T-helper 9 cell (primary cell): ENCODE results near the gene EVC.
"Not testable (repeated sequence)": the region's sequence is repeated elsewhere in the genome, so short reads cannot be mapped to it uniquely, and the experiment has no call there.

Experiments
- DNase-seq: peaks from one replicate; pipeline ENCODE4 v3.0.0-alpha.2; 2020

EVC gene

DNA sequence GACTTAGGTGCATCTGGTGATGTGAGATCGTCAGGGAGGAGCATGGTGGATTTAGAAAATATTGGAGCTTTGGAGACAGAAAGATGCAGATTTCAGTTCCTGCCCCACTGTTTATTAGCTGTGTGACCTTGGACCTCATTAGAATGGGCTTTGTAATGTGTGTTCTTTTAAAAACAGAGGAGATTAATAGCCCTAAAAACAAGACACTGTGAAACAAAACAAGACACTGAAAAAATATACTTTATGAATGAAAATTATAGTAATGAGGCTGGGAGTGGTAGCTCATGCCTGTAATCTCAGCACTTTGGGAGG lies 79.5 kb downstream of the EVC start:
- no peak for DNase-seq

DNA sequence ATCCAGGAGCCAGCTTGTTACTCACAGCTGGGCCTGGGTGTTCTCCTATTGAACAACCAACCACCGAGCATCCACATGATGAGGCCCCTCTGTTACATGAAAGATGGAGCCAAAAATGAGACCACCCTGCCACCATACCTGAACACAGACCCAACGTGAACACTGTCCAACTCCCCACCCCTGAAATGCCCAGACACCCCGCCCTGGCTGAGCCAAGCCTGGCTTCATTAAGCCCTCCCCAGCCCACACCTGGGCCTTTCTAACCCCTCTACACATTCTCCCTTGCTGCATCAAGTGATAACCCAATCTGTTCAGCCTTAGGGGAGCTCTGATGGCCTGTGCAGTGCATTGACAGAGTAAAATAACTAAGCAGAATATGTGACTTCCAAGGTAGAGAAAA lies 80.7 kb downstream of the EVC start:
- no peak for DNase-seq

DNA sequence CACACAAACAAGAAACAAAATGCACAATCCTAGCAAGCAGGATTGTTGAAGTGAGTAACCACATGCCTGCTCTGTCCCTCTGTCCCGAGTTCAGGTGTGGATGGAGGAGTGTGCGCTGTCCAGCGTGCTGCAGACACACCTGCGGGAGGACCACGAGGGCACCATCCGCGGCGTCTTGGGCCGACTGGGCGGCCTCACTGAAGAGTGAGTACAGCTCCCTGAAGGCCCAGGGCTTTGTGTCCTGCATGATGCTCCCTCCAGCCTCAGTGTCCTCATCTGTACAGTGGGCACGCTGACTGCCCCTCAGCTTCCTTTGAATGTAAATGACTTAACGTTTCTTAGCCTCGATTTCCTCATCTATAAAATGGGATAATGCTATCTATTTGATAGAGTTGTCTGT lies 82.5 kb downstream of the EVC start:
- no peak for DNase-seq

DNA sequence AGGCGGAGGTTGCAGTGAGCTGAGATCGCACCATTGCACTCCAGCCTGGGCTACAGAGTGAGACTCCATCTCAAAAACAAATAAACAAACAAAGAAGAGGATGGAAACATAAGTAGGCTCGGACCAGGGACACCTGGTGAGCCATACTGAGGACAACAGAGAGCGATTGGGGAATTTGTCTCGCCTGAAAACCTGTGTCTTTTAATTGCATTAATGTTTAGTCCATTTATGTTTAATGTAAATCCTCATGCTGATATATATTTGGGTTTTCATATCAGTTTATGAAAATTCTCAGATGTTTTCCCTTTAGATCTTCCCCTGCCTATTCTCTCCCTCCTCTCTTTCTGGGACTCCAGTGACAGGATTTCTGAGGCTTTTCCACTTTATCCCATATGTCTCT lies 84.6 kb downstream of the EVC start:
- DNase-seq = no peak

DNA sequence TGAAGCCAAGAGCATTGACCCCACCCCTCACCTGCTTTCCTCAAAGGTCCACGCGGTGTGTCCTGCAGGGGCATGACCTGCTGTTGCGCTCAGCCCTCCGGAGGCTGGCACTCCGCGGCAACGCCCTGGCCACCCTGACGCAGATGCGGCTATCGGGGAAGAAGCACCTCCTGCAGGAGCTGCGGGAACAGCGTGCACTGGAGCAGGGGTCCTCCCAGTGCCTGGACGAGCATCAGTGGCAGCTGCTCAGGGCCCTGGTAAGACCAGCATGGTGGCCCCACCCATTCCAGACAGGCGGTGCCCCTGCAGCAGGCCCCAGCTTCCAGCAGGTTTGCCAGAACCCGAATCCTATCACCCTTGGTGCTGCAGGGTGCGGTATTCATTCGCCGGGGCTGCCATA lies 86.0 kb downstream of the EVC start:
- no peak for DNase-seq

DNA sequence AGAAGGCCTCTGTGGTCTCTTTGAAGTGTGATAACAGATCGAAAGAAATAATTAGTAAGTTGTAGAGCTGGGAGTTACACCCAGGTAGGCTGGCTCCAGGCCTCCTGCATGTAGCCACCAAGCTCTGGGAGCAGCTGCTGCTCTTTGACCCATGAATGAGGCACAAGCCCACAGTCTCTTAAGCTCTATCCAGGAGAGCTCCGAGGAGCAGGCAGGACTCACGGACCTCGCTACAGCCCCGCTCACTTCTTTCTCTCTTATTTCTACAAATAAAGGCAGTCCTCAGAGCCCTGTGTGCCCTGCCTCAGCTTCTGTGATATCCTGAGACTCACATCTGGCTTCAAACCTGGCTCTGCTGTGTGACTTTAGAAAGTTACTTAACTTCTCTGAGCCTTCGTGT lies 86.9 kb downstream of the EVC start:
- DNase-seq = no peak

DNA sequence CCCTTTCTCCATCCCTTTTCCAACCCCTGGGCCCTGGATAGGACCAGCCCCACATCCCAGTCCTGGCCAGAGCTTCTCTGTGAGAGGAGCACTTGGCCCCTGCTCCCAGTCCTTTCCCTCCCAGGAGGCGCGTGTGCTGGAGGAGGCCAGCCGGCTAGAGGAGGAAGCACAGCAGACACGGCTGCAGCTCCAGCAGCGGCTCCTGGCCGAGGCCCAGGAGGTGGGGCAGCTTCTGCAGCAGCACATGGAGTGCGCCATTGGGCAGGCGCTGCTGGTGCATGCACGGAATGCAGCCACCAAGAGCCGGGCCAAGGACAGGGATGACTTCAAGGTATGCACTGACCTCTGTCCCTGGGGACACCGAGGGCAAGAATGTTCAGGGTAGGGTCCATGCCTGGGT lies 87.5 kb downstream of the EVC start:
- no peak for DNase-seq

DNA sequence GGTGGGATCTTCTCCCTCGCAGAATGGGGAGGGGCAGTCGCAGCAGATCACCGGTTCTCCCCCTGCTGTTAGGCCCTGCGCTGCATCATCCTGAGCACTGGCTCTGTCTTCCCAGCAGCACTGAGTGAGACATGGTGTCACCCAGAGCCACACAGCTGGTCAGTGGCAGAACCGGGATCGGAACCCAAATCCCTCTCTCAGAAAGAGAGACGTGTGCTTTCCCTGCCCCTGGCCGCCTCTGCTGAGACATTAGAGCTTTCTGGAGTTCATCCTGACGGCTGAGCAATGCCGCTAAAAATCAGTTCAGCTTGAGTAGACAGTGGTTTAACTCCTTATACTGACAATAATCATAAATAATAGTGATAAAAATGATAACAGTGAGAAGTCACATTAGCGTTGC lies 87.9 kb downstream of the EVC start:
- DNase-seq = no peak

DNA sequence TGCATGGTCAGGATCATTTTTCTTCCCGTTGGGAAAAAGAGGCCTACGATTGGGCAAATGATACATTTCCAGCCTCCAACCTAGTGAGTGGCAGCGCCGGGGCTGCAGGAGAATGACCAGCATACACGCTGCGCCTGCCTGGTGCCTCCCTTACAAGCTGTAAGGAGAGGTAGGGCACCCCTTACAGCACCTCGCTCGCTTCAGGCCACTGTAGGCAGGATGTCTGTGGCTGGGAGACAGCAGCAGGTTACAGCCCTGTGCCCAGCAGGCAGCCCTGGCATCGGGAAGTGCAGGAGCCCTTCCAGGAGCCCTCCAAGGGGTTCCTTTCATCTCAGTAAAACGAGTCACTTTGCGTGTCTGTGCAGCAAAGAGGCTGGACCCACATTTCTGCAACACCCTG lies 88.4 kb downstream of the EVC start:
- no peak for DNase-seq

DNA sequence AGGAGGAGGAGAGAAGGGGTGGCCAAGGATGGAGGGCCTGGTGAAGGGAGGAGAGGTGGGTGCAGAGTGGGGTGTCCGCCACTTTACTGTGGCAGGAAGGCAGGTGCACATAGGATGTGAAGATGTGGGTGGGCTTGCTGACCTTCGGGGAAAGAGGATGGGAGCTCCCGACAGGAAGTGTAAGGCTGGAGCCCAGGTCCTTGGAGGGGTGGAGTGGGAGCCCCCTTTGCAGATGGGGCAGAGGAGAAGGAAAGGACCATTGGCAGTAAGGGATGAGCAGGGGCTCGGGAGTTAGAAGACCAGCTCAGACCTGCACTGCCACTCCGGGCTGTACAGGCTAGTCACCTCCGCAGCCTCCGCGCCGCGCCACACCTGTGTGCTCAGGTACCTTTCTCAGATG lies 89.5 kb downstream of the EVC start:
- DNase-seq = no peak

DNA sequence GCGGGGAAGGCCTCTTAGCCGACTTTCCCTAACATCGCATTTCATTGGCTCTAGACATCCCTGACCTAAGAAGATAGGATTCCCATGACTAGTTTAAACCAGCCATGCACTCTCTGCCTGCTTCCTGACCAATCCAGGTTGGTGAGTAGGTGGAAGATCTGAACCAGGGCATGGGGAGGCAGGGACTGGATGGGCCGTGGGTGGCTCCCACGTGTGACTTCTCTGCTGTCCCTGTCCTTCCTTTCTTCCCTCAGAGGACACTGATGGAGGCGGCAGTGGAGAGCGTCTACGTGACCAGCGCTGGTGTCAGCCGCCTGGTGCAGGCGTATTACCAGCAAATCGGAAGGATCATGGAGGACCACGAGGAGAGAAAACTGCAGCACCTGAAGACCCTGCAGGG lies 90.7 kb downstream of the EVC start:
- no peak for DNase-seq

DNA sequence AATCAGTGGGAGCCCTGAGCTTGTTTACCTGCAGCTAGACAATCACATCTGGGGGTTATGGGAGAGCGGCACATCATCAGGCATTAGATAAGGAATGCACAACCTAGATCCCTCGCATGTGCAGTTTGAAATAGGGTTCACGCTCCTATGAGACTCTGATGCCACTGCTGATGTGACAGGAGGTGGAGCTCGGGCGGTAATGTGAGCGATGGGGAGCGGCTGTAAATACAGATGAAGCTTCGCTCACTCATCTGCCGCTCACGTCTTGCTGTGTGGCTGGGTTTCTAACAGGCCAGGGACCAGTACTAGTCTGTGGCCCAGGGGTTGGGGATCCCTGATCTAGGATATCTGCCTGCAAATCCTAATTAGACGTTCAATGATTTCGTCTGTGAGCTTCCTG lies 91.6 kb downstream of the EVC start:
- DNase-seq = no peak

DNA sequence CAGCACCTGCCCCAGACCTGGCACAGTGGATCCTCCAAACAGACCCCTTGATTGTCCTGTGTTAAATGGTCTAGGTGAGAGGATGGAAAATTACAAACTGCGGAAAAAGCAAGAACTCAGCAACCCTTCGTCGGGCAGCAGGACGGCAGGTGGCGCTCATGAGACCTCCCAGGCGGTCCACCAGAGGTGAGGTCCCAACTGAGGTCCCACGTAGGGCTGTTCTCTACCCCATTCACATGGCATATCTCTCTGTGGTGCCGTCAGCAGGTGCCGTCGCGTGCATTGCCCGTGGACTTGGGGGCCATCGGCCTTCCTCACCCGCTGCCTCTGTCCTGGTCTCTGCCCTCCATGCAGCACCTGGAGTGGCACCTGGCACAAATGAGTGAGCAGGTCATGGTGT lies 93.7 kb downstream of the EVC start:
- DNase-seq = no peak

DNA sequence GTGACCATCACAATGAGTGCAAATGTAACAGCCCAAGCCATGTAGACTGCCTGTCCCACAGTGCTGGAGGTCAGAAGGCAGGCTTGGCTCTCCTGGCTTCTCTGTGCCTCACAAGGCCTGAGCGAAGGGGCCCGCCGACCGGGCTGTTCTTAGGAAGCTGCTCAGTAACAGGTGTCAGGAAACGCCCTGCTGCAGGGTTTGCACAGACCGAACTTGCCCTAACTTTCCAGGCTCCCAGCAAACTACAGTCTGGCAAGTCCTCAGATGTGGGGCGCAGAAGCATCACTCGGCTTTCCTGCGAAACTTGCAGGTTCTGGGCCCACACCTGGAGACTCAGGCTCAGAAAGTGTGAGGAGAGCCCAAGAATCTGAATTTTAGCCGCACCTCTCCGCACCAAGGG lies 94.3 kb downstream of the EVC start:
- DNase-seq = no peak

DNA sequence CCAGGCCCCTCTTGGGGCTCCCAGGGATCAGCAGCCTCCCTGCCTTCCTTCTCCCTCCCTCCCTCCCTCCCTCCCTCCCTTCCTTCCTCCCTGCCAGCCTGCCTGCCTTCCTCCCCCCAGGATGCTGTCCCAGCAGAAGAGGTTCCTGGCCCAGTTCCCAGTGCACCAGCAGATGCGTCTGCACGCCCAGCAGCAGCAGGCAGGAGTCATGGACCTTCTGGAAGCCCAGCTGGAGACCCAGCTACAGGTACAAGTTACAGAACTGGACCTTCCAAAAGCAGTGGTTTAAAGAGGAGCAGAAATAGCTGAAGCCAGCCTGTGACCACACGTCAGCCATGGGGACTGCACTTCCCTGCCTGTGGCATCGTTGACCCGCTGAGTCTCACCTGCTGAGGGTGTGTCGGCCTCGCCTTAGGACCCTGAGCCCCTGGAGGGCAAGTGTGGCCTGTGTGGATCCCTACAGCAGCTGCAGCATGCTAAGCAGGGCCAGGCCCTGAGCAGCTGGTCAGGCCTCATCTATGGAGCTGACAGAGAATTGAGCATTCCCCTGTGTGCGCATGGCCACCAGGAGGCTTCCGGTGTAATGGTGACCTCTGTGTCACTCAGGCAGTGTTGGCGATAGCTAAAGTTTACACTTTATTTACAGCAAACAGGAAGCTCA lies 97.2 kb downstream of the EVC start:
- no peak for DNase-seq

DNA sequence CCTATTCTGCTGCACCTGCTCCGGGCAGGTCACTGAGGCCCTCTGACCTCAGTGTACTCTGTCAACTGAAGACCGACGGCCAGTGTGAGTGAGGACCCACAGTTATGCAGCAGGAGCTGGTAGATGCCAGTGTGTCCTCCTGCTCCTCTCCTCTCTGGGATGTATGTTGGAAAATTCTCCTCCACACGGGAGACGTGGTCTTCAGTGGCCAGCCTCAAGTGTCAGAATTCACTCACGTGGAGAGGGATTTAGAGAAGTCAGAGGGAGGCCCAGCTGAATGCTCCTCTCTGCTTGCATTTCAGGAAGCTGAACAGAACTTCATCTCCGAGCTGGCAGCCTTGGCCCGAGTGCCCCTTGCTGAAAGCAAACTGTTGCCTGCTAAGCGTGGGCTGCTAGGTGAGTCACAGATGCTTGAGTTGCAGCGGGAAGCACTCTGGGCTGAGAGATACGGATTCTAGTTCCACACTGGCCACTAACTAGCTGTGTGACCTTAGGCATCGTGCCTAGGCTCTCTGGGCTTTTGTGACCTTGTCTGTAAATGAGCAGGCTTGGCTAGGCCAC lies 98.3 kb downstream of the EVC start:
- no peak for DNase-seq

DNA sequence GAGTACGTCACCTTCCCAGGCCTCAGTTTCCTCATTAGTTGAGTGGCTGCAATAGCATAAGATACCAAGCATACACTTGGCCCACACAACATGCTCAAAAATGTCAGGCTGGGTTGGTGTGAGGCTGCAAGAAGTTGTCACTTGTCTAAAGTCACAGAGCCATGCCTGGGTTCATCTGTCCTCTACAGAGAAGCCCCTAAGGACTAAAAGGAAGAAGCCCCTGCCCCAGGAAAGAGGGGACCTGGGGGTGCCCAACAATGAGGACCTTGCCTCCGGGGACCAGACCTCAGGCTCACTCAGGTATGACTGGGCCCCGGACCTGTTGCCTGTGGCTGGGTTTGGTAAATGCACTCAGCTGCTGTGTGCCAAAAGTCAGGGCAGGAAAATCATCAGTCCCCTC lies 99.2 kb downstream of the EVC start:
- DNase-seq = no peak

DNA sequence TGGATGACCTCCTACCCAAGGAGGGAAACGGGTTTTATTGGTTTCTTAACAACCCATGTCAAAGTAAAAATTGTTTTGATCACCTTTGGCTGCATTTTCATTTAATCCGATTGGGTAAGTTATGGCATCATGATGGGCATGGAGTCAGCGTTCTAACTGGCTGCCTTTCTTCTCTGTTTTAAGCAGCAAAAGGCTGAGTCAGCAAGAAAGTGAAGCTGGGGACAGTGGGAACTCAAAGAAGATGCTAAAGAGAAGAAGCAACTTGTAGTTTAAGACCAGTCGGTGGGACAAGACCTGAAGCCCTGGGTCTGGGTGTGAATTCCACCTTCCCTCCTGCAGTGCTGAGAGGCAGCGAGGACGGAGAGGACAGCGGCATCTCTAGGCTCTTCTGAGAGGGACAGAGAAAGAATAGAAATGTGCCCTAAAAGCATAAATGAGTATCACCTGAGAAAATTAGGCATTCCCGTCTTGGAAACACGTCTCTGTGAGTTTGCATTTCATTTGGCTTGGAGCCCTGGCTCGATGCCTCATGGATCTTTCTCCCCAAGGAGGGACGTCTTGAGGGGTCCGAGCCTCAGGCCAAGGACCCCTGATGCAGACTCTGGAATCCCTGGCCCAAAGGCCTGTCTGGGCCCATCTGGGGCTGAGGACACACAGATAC lies 99.9 kb downstream of the EVC start:
- DNase-seq = no peak

DNA sequence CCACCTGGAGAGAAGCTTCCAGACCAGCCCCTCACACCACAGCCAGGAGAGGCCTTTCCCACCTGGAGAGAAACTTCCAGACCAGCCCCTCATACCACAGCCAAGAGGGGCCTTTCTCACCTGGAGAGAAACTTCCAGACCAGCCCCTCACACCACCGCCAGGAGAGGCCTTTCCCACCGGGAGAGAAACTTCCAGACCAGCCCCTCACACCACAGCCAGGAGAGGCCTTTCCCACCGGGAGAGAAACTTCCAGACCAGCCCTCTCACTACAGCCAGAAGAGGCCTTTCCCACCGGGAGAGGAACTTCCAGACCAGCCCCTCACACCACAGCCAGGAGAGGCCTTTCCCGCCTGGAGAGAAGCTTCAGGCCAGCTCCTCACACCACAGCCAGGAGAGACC lies 101.1 kb downstream of the EVC start:
- not testable (repeated sequence) for DNase-seq

DNA sequence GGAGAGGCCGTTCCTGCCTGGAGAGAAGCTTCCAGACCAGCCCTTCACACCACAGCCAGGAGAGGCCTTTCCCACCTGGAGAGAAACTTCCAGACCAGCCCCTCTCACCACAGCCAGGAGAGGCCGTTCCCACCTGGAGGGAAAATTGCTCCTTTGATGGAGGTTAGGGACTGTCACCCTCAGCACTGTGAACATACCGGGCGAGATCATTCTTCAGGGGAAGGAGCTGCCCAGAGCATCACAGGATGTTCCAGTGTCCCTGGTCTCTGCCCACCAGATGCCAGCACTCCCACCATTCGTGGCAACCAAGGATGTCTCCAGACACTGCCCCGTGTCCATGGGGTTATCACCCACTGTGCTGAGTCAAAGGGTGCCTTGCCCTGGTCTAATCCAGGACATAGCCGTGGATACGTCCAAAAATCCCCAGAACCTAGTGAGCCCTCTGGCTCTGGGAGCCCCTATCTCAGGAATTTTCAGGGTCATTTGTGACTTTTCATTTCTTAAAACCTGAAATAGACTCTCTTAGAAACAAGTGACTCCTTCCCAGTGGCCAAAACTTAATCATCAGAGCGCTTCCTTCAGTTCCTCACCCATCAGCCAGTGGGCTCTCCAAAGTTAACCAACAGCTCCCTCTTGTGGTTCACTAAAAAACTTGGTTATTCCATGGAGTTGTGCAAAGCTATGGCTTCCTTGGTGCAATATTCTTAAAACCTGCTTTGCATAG lies 101.7 kb downstream of the EVC start:
- no peak for DNase-seq

DNA sequence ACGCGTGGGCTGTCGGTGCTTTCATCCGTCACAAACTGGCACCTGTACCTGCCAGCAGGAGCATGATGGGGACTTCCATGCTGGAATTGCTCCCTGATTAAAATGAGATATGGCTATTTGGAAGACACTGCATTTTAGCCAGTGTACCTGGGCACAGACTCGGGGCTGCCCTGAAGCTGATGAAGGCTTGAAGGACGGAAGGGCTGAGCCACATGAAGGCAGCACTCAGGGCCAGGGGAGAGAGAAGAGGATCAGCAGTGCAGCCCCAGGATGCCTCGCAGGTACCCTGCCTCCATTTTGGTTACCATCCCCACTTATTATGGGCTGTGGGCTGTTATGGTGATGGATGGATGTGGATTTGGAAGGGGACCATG lies 102.9 kb downstream of the EVC start:
- DNase-seq = no peak

DNA sequence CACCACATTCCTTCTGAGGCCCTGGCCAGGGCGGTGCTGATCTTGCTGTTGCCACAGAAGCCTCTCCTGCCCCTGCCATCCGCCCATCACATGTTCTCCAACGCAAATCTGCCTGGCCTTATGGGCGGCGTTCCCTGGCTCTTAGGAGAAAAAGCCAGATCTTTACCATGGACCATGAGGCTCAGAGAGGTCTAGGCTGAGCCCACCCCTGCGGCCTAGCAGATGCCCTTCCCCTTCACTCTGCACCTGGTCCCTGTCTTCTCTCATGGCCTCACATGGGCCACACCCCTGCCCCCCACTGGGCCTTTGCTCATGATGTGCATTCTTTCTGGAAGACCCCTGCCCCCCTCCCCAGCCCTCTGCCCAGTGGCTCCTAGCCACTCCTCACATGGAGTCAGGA lies 103.4 kb downstream of the EVC start:
- no peak for DNase-seq

DNA sequence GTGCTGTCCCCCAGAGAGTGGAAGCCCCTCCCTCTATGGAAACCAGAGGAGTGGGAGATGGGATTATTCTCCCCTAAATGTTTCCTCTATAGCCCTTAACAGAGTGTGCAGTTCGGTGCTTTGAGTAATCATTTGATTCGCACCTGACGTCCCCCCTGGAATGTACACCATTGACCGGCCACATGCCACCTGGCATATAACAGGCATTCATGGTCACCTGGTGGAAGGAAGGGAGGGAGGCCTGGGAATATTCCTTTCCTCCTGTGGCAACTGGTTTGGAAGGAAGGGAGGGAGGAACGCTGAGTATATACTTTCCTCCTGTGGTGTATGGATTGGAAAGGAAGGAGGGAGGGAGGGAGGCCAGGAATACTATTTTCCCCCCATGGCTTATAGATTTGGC lies 104.6 kb downstream of the EVC start:
- no peak for DNase-seq

DNA sequence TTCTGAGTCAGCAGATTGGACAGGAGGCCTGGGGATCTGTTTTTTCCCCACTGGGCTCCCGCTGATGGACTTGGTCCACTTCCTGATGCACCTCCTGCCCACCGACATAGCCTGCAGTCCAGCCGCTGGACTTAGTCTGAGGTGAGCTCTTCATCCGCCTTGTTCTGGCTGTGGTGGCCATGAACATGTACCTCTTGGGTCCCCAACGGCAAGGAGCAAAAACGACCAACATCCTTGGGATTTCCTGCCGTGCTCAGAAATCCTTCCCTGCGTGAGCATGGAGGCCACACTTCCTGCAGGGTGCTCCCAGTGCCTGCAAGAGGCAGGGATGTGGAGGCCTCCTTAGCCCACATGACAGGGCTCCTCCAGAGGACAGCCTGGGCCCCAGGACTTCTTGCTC lies 105.1 kb downstream of the EVC start:
- DNase-seq = no peak
